Measurements from ENCODE around the gene ZW10.

GRCh38 chr11:113697756-113698407 is 75.6 kb downstream of the ZW10 start:
- TF ChIP-seq CTCF (IDR thresholded peaks at IDR 0.05): no peak
- no peak for TF ChIP-seq EZH2 (IDR thresholded peaks at IDR 0.05; ENCODE audit: borderline replicate concordance, insufficient read depth, low read depth, low read length, poor library complexity, severe bottlenecking)
